Measurements from ENCODE around the gene NDUFS4. TPM values are rescaled to one million over a fixed set of nuclear protein-coding genes. Genes with fewer than 3 reads are reported as not detected.
"Not testable (repeated sequence)": the region's sequence is repeated elsewhere in the genome, so short reads cannot be mapped to it uniquely, and the experiment has no call there.

Gene NDUFS4
- total and polyA plus RNA-seq, 7 donors: 106 to 179 (median 136) TPM

- DNase-seq: no peak
- Histone ChIP-seq H3K36me3 (no peaks in the 10 kb centered on the region), H3K27ac (no peak overlapping the region), H3K4me1 (no peaks in the 10 kb centered on the region), H3K9me3 (no peaks in the 10 kb centered on the region), H3K4me3 (no peak overlapping the region), H3K27me3 (no peaks in the 10 kb centered on the region)
- intact Hi-C loops (cut with DNase I): no loop called here
- WGBS, 2 donors: 92 to 94% methylated on average over 1 of the region's 1 CpG
- no peak for TF ChIP-seq EP300 (IDR thresholded peaks at IDR 0.05)
- no peak for TF ChIP-seq CTCF (IDR thresholded peaks at IDR 0.05)
- TF ChIP-seq POLR2AphosphoS5 (IDR thresholded peaks at IDR 0.05): no peak
- TF ChIP-seq POLR2A (IDR thresholded peaks at IDR 0.05): no peak
These were observed 22.7 kb upstream of the NDUFS4 start for GRCh38 chr5:53537711-53538110.

- DNase-seq; H3K36me3 ChIP-seq; H3K9me3 ChIP-seq; H3K4me3 ChIP-seq; H3K27ac ChIP-seq; H3K27me3 ChIP-seq; H3K4me1 ChIP-seq; intact Hi-C loops (cut with DNase I): not testable (repeated sequence)
- WGBS, 2 donors: 96 to 97% methylated on average over 7 of the region's 7 CpGs
These were observed 19.7 kb upstream of the NDUFS4 start for GRCh38 chr5:53540739-53541138.

GRCh38 chr5:53541859-53542258 is 18.6 kb upstream of the NDUFS4 start:
- TF ChIP-seq CTCF (IDR thresholded peaks at IDR 0.05): no peak
- no peak for TF ChIP-seq POLR2A (IDR thresholded peaks at IDR 0.05)
- no peak for TF ChIP-seq EP300 (IDR thresholded peaks at IDR 0.05)
- TF ChIP-seq POLR2AphosphoS5 (IDR thresholded peaks at IDR 0.05): no peak
- Histone ChIP-seq H3K4me3 (no peak overlapping the region), H3K36me3 (no peaks in the 10 kb centered on the region), H3K9me3 (no peaks in the 10 kb centered on the region), H3K27me3 (no peaks in the 10 kb centered on the region), H3K4me1 (no peaks in the 10 kb centered on the region), H3K27ac (no peak overlapping the region)
- DNase-seq: no peak
- WGBS, 2 donors: 95 to 97% methylated on average over 2 of the region's 2 CpGs
- intact Hi-C loops (cut with DNase I): no loop called here

GRCh38 chr5:53542926-53543325 is 17.5 kb upstream of the NDUFS4 start:
- Histone ChIP-seq H3K4me1 (no peaks in the 10 kb centered on the region), H3K36me3 (no peaks in the 10 kb centered on the region), H3K27me3 (no peaks in the 10 kb centered on the region), H3K4me3 (no peak overlapping the region), H3K27ac (no peak overlapping the region), H3K9me3 (no peaks in the 10 kb centered on the region)
- TF ChIP-seq EP300 (IDR thresholded peaks at IDR 0.05) (no peak), CTCF (IDR thresholded peaks at IDR 0.05) (no peak), POLR2A (IDR thresholded peaks at IDR 0.05) (no peak), POLR2AphosphoS5 (IDR thresholded peaks at IDR 0.05) (no peak)
- intact Hi-C loops (cut with DNase I): no loop called here
- WGBS, 2 donors: 62 to 79% methylated on average over 2 of the region's 2 CpGs
- DNase-seq: no peak

- DNase-seq: no peak
- Histone ChIP-seq H3K4me3 (no peak overlapping the region), H3K4me1 (no peaks in the 10 kb centered on the region), H3K27ac (no peak overlapping the region), H3K36me3 (no peaks in the 10 kb centered on the region), H3K27me3 (no peaks in the 10 kb centered on the region), H3K9me3 (no peaks in the 10 kb centered on the region)
- WGBS, 2 donors: 76 to 89% methylated on average over 2 of the region's 2 CpGs
- no peak for TF ChIP-seq CTCF (IDR thresholded peaks at IDR 0.05)
- TF ChIP-seq POLR2AphosphoS5 (IDR thresholded peaks at IDR 0.05): no peak
- no peak for TF ChIP-seq EP300 (IDR thresholded peaks at IDR 0.05)
- TF ChIP-seq POLR2A (IDR thresholded peaks at IDR 0.05): no peak
- intact Hi-C loops (cut with DNase I): no loop called here
These were observed 17.0 kb upstream of the NDUFS4 start for GRCh38 chr5:53543401-53543800.

All from sigmoid colon (tissue), 7 donors.